WTC11 (cell line): ENCODE data around the gene RPS24. TPM values are rescaled to one million over a fixed set of nuclear protein-coding genes. Genes with fewer than 3 reads are reported as not detected.

Source experiments
- ATAC-seq: fragments of 200-7000 bp; cut with Tn5 transposase; 2 replicates; pipeline ENCODE4 v1.10.0; 2021; ENCODE audit warnings: mild to moderate bottlenecking, moderate library complexity
- CTCF ChIA-PET: fragments of 300-600 bp; sonication (Branson Sonifier 250); formaldehyde crosslinking; loops from one replicate; lab custom pipeline; 2021; ENCODE audit warnings: antibody characterized with exemption; lab: Charles Lee
- POLR2A ChIA-PET: fragments of 350-600 bp; sonication (Branson Sonifier 250); formaldehyde crosslinking; loops from one replicate; lab custom pipeline; 2021; ENCODE audit warnings: antibody characterized with exemption; lab: Charles Lee
- DNase-seq: peaks from one replicate; pipeline ENCODE4 v3.0.0; 2021; ENCODE audit warnings: low spot score
- H3K27ac Mint-ChIP-seq: 2 replicates; pipeline ENCODE4 v1.8.0; 2021; ENCODE audit warnings: mixed read lengths
- H3K27me3 Mint-ChIP-seq: 2 replicates; pipeline ENCODE4 v1.8.0; 2021; ENCODE audit warnings: low read depth, mild to moderate bottlenecking, moderate library complexity, mixed read lengths
- H3K36me3 Mint-ChIP-seq: 2 replicates; pipeline ENCODE4 v1.8.0; 2021; ENCODE audit warnings: mixed read lengths
- H3K4me1 Mint-ChIP-seq: 2 replicates; pipeline ENCODE4 v1.8.0; 2022; ENCODE audit warnings: mixed read lengths
- H3K4me3 Mint-ChIP-seq: 2 replicates; pipeline ENCODE4 v1.8.0; 2021; ENCODE audit warnings: mild to moderate bottlenecking, moderate library complexity, mixed read lengths
- H3K9me3 Mint-ChIP-seq: 2 replicates; pipeline ENCODE4 v1.8.0; 2021; ENCODE audit warnings: mixed read lengths
- CREB1 ChIP-seq: sonication (generic); formaldehyde crosslinking; IDR thresholded peaks from 2 replicates; pipeline ENCODE4 v1.8.0; 2023; ENCODE audit warnings: mild to moderate bottlenecking, missing genetic modification reagents
- CTCF ChIP-seq: fragments of 200-600 bp; IDR thresholded peaks from 2 replicates; pipeline ENCODE4 v1.8.0; 2022; ENCODE audit warnings: antibody characterized with exemption
- EMX1 ChIP-seq: fragments of 250-450 bp; sonication (Bioruptor Pico); IDR thresholded peaks from 2 replicates; pipeline ENCODE4 v1.8.0; 2021; ENCODE audit warnings: mild to moderate bottlenecking
- FOXK1 ChIP-seq: sonication (generic); formaldehyde crosslinking; IDR thresholded peaks from 2 replicates; pipeline ENCODE4 v1.8.0; 2022; ENCODE audit warnings: mild to moderate bottlenecking, moderate library complexity, missing genetic modification reagents
- GABPB1 ChIP-seq: sonication (generic); formaldehyde crosslinking; IDR thresholded peaks from 2 replicates; pipeline ENCODE4 v1.8.1; 2023; ENCODE audit warnings: mild to moderate bottlenecking, missing genetic modification reagents
- GRHL2 ChIP-seq: fragments of 250-450 bp; sonication (Bioruptor Pico); IDR thresholded peaks from 2 replicates; pipeline ENCODE4 v1.8.0; 2022; ENCODE audit warnings: mild to moderate bottlenecking, moderate library complexity; ENCODE audit not compliant: insufficient replicate concordance, severe bottlenecking
- IRF1 ChIP-seq: sonication (generic); formaldehyde crosslinking; IDR thresholded peaks from 2 replicates; pipeline ENCODE4 v1.8.0; 2023; ENCODE audit warnings: missing genetic modification reagents
- JUN ChIP-seq: sonication (generic); formaldehyde crosslinking; IDR thresholded peaks from 2 replicates; pipeline ENCODE4 v1.8.0; 2023; ENCODE audit warnings: mild to moderate bottlenecking, missing genetic modification reagents
- KAT7 ChIP-seq: sonication (generic); formaldehyde crosslinking; IDR thresholded peaks from 2 replicates; pipeline ENCODE4 v1.8.1; 2023; ENCODE audit warnings: missing genetic modification reagents, mild to moderate bottlenecking, borderline replicate concordance
- MXD4 ChIP-seq: fragments of 250-450 bp; sonication (Bioruptor Pico); IDR thresholded peaks from 2 replicates; pipeline ENCODE4 v1.8.0; 2021; ENCODE audit warnings: mild to moderate bottlenecking, moderate library complexity, borderline replicate concordance
- NFYB ChIP-seq: sonication (generic); formaldehyde crosslinking; conservative IDR thresholded peaks from 2 replicates; pipeline ENCODE4 v1.8.0; 2022; ENCODE audit warnings: low read depth, missing genetic modification reagents
- NR3C1 ChIP-seq: sonication (generic); formaldehyde crosslinking; conservative IDR thresholded peaks from 2 replicates; pipeline ENCODE4 v1.8.1; 2023; ENCODE audit warnings: low read depth, mild to moderate bottlenecking, missing genetic modification reagents
- TEAD1 ChIP-seq: sonication (generic); formaldehyde crosslinking; IDR thresholded peaks from 2 replicates; pipeline ENCODE4 v1.8.0; 2022; ENCODE audit warnings: mild to moderate bottlenecking, missing genetic modification reagents
- USF1 ChIP-seq: sonication (generic); formaldehyde crosslinking; IDR thresholded peaks from 2 replicates; pipeline ENCODE4 v1.8.0; 2022; ENCODE audit warnings: mild to moderate bottlenecking, missing genetic modification reagents
- ZBTB21 ChIP-seq: sonication (generic); formaldehyde crosslinking; IDR thresholded peaks from 2 replicates; pipeline ENCODE4 v1.8.1; 2023; ENCODE audit warnings: mild to moderate bottlenecking, missing genetic modification reagents, borderline replicate concordance
- ZNF317 ChIP-seq: sonication (generic); formaldehyde crosslinking; IDR thresholded peaks from 2 replicates; pipeline ENCODE4 v1.8.1; 2023; ENCODE audit warnings: low read depth, mild to moderate bottlenecking, moderate library complexity, missing genetic modification reagents, borderline replicate concordance
- ZSCAN18 ChIP-seq: fragments of 250-450 bp; sonication (Bioruptor Pico); IDR thresholded peaks from 2 replicates; pipeline ENCODE4 v2.1.2; 2022; ENCODE audit warnings: mild to moderate bottlenecking, moderate library complexity
- total RNA-seq: library from RNA; stranded (reverse); gene quantifications from 3 replicates; pipeline ENCODE4 v1.2.3, GENCODE V29; 2021
- TF ChIP-seq, protein P1 (sequence below): sonication (generic); formaldehyde crosslinking; IDR thresholded peaks from 2 replicates; pipeline ENCODE4 v1.8.1; 2023; ENCODE audit warnings: mild to moderate bottlenecking, missing genetic modification reagents, moderate library complexity
- TF ChIP-seq, protein P2 (sequence below): sonication (generic); formaldehyde crosslinking; IDR thresholded peaks from 2 replicates; pipeline ENCODE4 v1.8.0; 2022; ENCODE audit warnings: mild to moderate bottlenecking, missing genetic modification reagents

RPS24 gene
- total RNA-seq, 1 experiment from 2014 or later: 1,819 TPM

GRCh38 chr10:78045237-78045636 lies 11.6 kb downstream of the RPS24 start:
- Mint-ChIP-seq H3K9me3 (no peaks in the 10 kb centered on the region), H3K36me3 (peaks cover 30% of the 10 kb centered on the region), H3K4me3 (no peak overlapping the region), H3K4me1 (peaks cover 52% of the 10 kb centered on the region), H3K27ac (no peak overlapping the region), H3K27me3 (no peaks in the 10 kb centered on the region)
- ATAC-seq (no peak), DNase-seq (no peak)
- no peak for TF ChIP-seq EMX1
- ChIA-PET POLR2A (no interaction called here), CTCF (interaction anchor here (1.1 to 4.1 kb wide), 6 partner anchors 9 to 215 kb away, joined by 4 to 39 read pairs (median 10); no protein-coding TSS in a partner anchor)

DNA sequence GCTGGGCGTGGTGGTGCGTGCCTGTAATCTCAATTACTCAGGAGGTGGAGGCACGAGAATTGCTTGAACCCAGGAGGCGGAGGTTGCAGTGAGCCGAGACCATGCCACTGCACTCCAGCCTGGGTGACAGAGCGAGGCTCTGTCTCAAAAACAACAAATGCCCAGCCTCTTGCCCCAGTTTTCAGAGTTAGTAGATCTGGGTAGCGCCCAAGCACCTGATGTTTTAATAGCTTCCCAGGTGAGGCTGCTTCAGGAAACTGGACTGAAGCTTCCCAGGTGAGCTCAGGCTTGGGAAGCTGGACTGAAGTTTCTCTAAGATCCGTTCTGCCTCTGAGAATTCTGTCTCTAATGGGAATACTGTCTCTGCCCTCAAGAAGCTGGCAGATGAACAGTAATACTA lies 12.2 kb downstream of the RPS24 start:
- ChIA-PET CTCF (interaction anchor here (0.7 to 4.1 kb wide), 13 partner anchors 9 to 426 kb away, joined by 3 to 39 read pairs (median 5); partner anchors contain the start of gene POLR3A), POLR2A (interaction anchor here (0.7 kb wide), 1 partner anchor 32 kb away, joined by 6 read pairs; no protein-coding TSS in a partner anchor)
- H3K36me3 Mint-ChIP-seq: peaks cover 24% of the 10 kb centered on the region
- TF ChIP-seq ZBTB21 (CRISPR knock-in tag) (no peak), ZNF317 (CRISPR knock-in tag) (no peak), TEAD1 (CRISPR knock-in tag) (no peak)
- TF ChIP-seq, protein P1, sequence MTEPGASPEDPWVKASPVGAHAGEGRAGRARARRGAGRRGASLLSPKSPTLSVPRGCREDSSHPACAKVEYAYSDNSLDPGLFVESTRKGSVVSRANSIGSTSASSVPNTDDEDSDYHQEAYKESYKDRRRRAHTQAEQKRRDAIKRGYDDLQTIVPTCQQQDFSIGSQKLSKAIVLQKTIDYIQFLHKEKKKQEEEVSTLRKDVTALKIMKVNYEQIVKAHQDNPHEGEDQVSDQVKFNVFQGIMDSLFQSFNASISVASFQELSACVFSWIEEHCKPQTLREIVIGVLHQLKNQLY: no peak
- peaks cover 46% of the 10 kb centered on the region for H3K4me1 Mint-ChIP-seq
- DNase-seq: no peak
- H3K27me3 Mint-ChIP-seq: no peaks in the 10 kb centered on the region
- H3K4me3 Mint-ChIP-seq: no peak overlapping the region
- H3K9me3 Mint-ChIP-seq: no peaks in the 10 kb centered on the region
- ATAC-seq: no peak
- peak overlapping the region; percentile 35; the same call in 1 of the 2 replicates for H3K27ac Mint-ChIP-seq

- POLR2A ChIA-PET: interaction anchor here (0.7 to 1.3 kb wide), 4 partner anchors 31 to 117 kb away, joined by 3 to 6 read pairs (median 4); no protein-coding TSS in a partner anchor
- DNase-seq (no peak), ATAC-seq (no peak)
- Mint-ChIP-seq H3K4me3 (no peak overlapping the region), H3K27ac (no peak overlapping the region), H3K36me3 (peaks cover 14% of the 10 kb centered on the region), H3K4me1 (peaks cover 36% of the 10 kb centered on the region), H3K27me3 (no peaks in the 10 kb centered on the region), H3K9me3 (no peaks in the 10 kb centered on the region)
- TF ChIP-seq TEAD1 (CRISPR knock-in tag): no peak
- TF ChIP-seq NR3C1 (CRISPR knock-in tag): no peak
- no peak for TF ChIP-seq CTCF
- TF ChIP-seq JUN (CRISPR knock-in tag): no peak
- no peak for TF ChIP-seq GABPB1 (CRISPR knock-in tag)
- no peak for TF ChIP-seq FOXK1 (CRISPR knock-in tag)
- TF ChIP-seq KAT7 (CRISPR knock-in tag): no peak
- TF ChIP-seq NFYB (CRISPR knock-in tag): no peak
- no peak for TF ChIP-seq CREB1 (CRISPR knock-in tag)
- TF ChIP-seq MXD4 (CRISPR knock-in tag): no peak
- no peak for TF ChIP-seq IRF1 (CRISPR knock-in tag)
- no peak for TF ChIP-seq ZSCAN18 (CRISPR knock-in tag)
- TF ChIP-seq, protein P2, sequence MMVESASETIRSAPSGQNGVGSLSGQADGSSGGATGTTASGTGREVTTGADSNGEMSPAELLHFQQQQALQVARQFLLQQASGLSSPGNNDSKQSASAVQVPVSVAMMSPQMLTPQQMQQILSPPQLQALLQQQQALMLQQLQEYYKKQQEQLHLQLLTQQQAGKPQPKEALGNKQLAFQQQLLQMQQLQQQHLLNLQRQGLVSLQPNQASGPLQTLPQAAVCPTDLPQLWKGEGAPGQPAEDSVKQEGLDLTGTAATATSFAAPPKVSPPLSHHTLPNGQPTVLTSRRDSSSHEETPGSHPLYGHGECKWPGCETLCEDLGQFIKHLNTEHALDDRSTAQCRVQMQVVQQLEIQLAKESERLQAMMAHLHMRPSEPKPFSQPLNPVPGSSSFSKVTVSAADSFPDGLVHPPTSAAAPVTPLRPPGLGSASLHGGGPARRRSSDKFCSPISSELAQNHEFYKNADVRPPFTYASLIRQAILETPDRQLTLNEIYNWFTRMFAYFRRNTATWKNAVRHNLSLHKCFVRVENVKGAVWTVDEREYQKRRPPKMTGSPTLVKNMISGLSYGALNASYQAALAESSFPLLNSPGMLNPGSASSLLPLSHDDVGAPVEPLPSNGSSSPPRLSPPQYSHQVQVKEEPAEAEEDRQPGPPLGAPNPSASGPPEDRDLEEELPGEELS: no peak
- no peak for TF ChIP-seq USF1 (CRISPR knock-in tag)
- no peak for TF ChIP-seq GRHL2
- CTCF ChIA-PET: interaction anchor here (0.6 to 4.1 kb wide), 61 partner anchors 10 to 1189 kb away, joined by 3 to 39 read pairs (median 6); partner anchors contain the start of gene POLR3A
These were observed 13.1 kb downstream of the RPS24 start for GRCh38 chr10:78046711-78047269.
